Activated naive CD4-positive, alpha-beta T cell treated with anti-CD3 and anti-CD28 coated beads, Interleukin-2, amount 50 U/mL, for 24 hours (primary cell): ENCODE results near the gene SERPINA12.
"Not testable (repeated sequence)": the region's sequence is repeated elsewhere in the genome, so short reads cannot be mapped to it uniquely, and the experiment has no call there.

Experiments used
- H3K27ac Mint-ChIP-seq: one replicate; pipeline ENCODE4 v1.8.0; 2021; ENCODE audit warnings: mild to moderate bottlenecking, mixed read lengths
- H3K27me3 Mint-ChIP-seq: one replicate; pipeline ENCODE4 v1.8.0; 2021; ENCODE audit warnings: mixed read lengths
- H3K36me3 Mint-ChIP-seq: one replicate; pipeline ENCODE4 v1.8.0; 2021; ENCODE audit warnings: mixed read lengths
- H3K4me1 Mint-ChIP-seq: one replicate; pipeline ENCODE4 v1.8.0; 2021; ENCODE audit warnings: mixed read lengths
- H3K4me3 Mint-ChIP-seq: one replicate; pipeline ENCODE4 v1.8.0; 2021; ENCODE audit warnings: mild to moderate bottlenecking, mixed read lengths
- H3K9me3 Mint-ChIP-seq: one replicate; pipeline ENCODE4 v1.8.0; 2021; ENCODE audit warnings: mixed read lengths

Gene SERPINA12

DNA sequence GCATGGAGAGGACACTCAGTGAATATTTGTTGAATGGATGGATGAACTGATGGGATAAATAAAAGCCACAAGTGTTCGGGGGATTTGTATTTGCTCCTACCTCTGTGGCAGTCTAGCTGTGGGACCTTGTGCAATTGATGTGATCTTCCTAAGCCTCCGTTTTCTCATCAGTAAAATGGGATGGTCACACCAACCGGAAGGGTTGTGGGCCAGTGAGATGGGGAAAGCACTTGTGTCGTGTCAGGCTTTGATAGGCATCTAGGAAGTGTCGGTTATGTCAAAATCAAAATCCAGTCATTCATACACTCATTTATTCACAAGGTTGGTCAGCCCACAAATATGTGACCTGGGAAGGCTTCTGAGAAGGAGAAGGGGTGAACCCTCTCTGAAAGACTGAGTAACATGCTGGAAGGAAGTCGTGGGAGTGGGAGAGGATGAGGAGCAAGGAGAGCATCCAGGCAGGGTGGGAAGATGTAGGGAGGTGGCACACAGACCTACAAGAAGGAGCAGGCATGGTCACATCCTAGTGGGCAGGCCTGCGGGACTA, 25.5 kb downstream of the SERPINA12 start:
- Mint-ChIP-seq H3K4me3 (no peak overlapping the region), H3K9me3 (no peaks in the 10 kb centered on the region), H3K4me1 (no peaks in the 10 kb centered on the region), H3K27ac (no peak overlapping the region), H3K36me3 (no peaks in the 10 kb centered on the region), H3K27me3 (peaks cover 13% of the 10 kb centered on the region)

DNA sequence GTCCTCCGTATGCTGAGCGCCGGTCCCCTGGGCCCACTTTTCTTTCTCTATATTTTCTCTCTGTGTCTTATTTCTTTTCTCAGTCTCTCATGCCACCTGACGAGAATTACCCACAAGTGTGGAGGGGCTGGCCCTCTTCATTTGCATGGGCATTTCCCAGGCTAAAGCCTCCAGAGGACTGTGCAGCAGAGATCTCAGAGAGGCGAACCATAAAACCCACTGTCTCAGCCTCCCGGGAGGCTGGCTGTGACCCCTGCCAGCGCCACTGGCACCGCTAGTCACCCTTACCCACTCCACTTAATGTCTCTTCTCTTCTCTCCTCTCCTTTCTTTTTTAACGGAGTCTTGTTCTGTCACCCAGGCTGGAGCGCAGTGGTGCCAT, 26.2 kb downstream of the SERPINA12 start:
- Mint-ChIP-seq H3K9me3 (no peaks in the 10 kb centered on the region), H3K27ac (no peak overlapping the region), H3K36me3 (no peaks in the 10 kb centered on the region), H3K4me3 (no peak overlapping the region), H3K27me3 (peaks cover 11% of the 10 kb centered on the region), H3K4me1 (no peaks in the 10 kb centered on the region)

DNA sequence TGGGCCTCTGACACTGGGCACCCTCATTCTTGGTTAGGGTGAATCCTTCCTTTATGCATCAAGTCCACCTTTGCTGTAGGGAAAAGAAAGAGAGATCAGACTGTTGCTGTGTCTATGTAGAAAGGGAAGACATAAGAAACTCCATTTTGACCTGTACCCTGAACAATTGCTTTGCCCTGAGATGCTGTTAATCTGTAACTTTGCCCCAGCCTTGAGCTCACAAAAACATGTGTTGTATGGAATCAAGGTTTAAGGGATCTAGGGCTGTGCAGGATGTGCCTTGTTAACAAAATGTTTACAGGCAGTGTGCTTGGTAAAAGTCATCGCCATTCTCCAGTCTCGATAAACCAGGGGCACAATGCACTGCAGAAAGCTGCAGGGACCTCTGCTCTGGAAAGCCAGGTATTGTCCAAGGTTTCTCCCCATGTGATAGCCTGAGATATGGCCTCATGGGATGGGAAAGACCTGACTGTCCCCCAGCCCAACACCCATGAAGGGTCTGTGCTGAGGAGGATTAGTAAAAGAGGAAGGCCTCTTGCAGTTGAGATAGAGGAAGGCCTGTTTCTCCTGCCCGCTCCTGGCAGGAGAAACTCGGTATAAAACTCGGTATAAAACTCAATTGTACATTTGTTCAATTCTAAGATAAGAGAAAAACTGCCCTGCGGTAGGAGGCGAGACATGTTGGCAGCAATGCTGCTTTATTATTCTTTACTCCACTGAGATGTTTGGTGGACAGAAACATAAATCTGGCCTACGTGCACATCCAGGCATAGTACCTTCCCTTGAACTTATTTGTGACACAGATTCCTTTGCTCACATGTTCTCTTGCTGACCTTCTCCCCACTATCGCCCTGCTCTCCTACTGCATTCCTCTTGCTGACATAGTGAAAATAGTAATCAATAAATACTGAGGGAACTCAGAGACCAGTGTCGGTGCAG, 26.9 kb downstream of the SERPINA12 start:
- H3K9me3 Mint-ChIP-seq, H3K27me3 Mint-ChIP-seq, H3K4me1 Mint-ChIP-seq, H3K4me3 Mint-ChIP-seq, H3K27ac Mint-ChIP-seq, H3K36me3 Mint-ChIP-seq: not testable (repeated sequence)

DNA sequence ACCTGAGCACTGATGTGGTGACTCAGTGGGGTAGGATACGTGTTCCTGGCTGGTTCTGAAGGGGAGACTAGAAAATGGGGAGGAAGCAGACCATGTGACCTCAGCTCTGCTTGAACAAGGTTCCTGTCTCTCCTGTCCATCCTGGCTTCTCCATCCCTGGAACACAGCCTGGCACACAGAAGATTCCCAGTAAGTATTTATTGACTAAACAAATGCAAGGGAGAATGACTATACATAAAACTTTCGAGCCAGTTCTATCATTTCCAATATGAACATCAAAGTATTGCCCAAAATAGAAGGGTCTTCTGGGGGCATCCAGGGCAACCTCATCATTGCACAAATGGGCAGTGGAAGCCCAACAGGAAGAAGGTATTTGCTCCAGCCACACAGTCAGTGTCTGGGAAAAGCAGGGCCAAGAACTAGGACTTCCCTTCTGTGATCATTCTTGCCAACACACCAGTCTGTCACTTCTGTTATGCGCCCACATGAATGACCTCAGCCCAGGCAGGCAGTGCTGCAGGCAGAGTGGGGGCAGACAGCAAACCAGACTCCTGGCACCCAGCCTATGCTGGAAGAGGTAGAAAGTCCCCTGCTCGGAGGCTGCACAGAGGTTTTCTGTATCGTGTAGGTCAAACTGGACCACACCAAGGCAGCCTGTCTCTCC, 27.7 kb downstream of the SERPINA12 start:
- Mint-ChIP-seq H3K36me3 (no peaks in the 10 kb centered on the region), H3K27me3 (peaks cover 7% of the 10 kb centered on the region), H3K9me3 (no peaks in the 10 kb centered on the region), H3K27ac (no peak overlapping the region), H3K4me3 (no peak overlapping the region), H3K4me1 (no peaks in the 10 kb centered on the region)

DNA sequence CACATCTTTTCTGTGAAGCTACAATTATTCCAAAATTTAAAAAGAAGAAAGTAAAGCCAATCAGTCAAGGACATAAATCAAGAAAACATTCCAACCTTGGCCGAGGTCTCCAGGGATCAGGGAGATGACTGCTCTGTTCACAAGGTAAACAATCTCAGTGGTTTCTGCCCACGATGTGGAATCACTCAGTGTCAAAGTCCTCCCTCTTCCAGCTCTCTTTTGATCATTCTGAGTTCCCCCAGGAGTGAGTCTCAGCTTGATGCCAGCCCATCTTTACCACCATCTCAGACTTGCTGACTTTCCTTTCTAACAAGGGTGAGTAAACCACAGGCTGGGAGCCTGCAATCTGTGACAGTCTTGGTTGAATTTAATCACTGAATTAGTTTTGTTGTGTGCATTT, 28.5 kb downstream of the SERPINA12 start:
- no peak overlapping the region for H3K27ac Mint-ChIP-seq
- peaks cover 3% of the 10 kb centered on the region for H3K27me3 Mint-ChIP-seq

DNA sequence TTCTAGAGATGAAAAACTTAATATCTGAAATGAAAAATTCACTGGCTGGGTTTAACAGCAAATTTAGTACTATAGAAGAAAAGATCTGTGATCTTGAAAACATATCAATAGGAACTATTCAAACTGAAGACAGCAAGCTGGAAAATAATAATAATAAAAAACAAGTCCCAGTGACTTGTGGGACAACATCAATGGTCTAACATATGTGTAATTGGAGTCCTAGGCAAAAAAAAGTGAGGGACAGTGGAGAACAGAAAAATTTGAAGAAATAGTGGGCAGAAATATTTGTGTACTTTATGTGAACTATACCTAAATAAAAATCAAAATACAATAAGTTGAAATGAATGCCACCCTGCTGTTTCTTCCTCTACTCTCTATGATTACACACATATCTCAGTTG, 30.8 kb downstream of the SERPINA12 start:
- H3K4me3 Mint-ChIP-seq: no peak overlapping the region
- H3K27me3 Mint-ChIP-seq: no peaks in the 10 kb centered on the region
- no peaks in the 10 kb centered on the region for H3K9me3 Mint-ChIP-seq
- no peaks in the 10 kb centered on the region for H3K36me3 Mint-ChIP-seq
- H3K4me1 Mint-ChIP-seq: no peaks in the 10 kb centered on the region
- H3K27ac Mint-ChIP-seq: no peak overlapping the region

More for the DNA sequence above, 28.5 kb downstream of the SERPINA12 start:
- Mint-ChIP-seq H3K9me3 (no peaks in the 10 kb centered on the region), H3K36me3 (no peaks in the 10 kb centered on the region), H3K4me3 (no peak overlapping the region), H3K4me1 (no peaks in the 10 kb centered on the region)

DNA sequence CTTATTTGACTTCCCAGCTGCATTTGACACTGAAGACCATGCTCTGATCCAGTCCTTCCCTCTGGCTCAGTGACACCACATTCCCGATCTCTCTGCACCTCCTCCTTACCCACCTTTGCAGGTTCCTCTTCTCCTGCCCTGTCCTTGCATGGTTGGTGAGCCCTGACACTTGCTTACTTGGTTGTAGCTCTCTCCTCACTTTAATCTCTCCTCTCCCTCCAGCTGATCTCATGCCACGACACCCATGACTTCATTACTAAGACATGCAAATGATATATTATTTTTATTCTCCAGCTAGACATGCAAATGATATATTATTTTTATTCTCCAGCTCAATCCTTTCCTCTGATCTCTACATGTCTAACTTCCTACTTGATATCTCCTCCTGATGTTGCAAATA, 33.2 kb downstream of the SERPINA12 start, which contains the start of gene SERPINA9:
Gene SERPINA9, minus strand, starts transcription at position 175 of the 400 bp plus-strand sequence. CDS start 6,357 bp downstream, outside the sequence.
- H3K36me3 Mint-ChIP-seq: no peaks in the 10 kb centered on the region
- H3K27me3 Mint-ChIP-seq: peaks cover 7% of the 10 kb centered on the region
- H3K4me3 Mint-ChIP-seq: no peak within 1 kb of the TSS
- H3K9me3 Mint-ChIP-seq: no peaks in the 10 kb centered on the region
- no peaks in the 10 kb centered on the region for H3K4me1 Mint-ChIP-seq
- no peak within 1 kb of the TSS for H3K27ac Mint-ChIP-seq

DNA sequence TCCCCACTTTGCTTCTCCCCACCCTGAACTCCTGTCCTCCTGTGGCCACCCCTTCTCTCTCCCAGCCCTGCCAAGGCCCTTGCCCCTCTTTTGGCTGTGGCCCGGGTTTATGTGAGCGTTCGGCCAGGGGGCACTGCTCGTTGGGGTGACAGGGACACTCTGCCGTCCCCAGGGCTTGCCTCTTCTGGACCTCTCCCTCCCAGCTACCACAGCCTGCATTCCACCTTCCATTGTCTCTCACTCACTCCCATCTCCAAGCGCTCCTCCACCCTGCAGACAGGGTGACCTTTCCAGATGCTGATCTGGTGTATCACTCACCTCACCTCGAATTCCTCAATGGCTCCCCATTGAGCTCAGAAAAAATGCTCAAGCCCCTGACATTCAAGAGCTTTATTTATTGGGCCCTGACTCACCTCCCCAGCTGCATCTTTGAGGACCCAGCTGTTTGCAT, 34.7 kb downstream of the SERPINA12 start:
- Mint-ChIP-seq H3K9me3 (no peaks in the 10 kb centered on the region), H3K4me1 (no peaks in the 10 kb centered on the region), H3K27ac (no peak overlapping the region), H3K36me3 (no peaks in the 10 kb centered on the region), H3K4me3 (no peak overlapping the region), H3K27me3 (peaks cover 7% of the 10 kb centered on the region)

DNA sequence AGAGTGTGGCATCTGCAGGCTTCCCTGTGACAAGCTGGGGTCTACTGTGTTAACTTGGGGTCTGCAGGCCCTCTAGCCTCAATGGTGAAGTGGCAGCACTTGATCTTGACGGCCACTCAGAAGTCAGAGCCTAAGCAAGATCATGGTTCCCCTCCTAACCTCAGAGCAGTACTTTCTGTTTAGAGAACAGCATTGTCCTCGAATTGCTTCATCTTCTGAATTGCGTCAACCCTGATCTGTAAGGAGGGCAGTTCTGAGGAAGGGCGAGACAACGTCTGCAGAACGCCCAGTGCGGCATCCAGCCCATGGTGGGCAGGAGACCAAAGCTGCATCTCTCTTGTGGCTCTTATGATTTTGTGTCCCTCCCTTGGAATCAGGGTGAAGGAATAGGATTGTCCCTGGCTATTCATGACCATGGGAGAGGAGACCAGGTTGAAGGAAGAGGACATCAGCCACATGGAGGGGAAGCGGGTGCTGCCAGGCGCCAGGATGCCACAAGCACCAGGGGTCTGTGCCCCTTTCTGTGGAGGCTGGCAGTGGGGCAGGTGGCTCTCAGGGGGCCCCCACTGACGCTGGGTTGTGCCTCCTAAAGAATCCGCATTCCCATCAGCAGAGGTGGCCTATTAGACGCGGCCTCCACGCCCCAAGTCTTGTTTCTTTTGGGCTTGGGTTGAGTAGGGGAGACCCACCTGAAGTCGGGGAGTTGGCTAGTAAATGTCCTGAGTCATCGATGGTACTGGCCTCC, 35.4 kb downstream of the SERPINA12 start:
- Mint-ChIP-seq H3K36me3 (no peaks in the 10 kb centered on the region), H3K27ac (no peak overlapping the region), H3K9me3 (no peaks in the 10 kb centered on the region), H3K4me1 (no peaks in the 10 kb centered on the region), H3K27me3 (peaks cover 7% of the 10 kb centered on the region), H3K4me3 (no peak overlapping the region)

DNA sequence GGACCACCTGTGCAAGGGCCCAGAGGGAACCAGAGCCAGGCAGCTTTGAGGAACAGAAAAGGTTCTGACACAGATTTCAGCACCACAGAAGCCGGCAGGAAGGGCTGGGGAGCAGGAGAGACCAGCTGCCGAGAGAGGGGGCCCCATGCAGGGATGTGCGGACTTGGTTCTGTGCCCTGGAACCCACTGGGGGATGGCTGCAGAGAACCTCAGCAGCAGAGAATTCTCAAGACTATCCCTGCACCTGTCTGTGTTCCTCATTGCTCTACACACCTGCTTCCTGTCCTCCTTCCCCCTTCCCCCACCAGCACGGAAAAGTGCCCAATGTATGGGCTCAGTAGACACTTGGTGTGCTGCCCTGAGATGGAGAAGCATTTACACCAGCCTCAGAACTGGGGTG, 36.4 kb downstream of the SERPINA12 start:
- no peaks in the 10 kb centered on the region for H3K36me3 Mint-ChIP-seq
- H3K27ac Mint-ChIP-seq: no peak overlapping the region
- H3K27me3 Mint-ChIP-seq: peaks cover 7% of the 10 kb centered on the region
- no peak overlapping the region for H3K4me3 Mint-ChIP-seq
- H3K9me3 Mint-ChIP-seq: no peaks in the 10 kb centered on the region
- no peaks in the 10 kb centered on the region for H3K4me1 Mint-ChIP-seq

DNA sequence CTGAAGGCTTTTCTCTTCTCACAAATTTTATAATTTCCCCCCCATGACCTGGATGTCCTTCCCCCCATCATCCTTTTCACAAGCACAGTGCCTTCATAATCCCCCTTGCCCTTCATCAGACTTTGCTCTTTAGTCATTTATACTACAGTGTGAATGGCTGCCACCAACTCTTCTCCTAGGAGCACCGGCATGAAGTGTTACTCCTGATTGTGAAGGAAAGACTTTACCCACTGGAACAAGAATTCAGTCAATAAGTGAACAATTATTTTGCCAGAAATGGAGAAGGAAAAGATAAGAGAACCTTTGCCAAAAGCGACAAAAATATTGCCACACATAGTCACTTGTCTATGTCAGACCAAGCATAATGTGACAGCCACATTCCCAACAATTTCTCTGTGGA, 38.2 kb downstream of the SERPINA12 start:
- no peak overlapping the region for H3K27ac Mint-ChIP-seq
- H3K27me3 Mint-ChIP-seq: peaks cover 7% of the 10 kb centered on the region
- H3K9me3 Mint-ChIP-seq: peaks cover 5% of the 10 kb centered on the region
- H3K4me1 Mint-ChIP-seq: no peaks in the 10 kb centered on the region
- H3K36me3 Mint-ChIP-seq: no peaks in the 10 kb centered on the region
- no peak overlapping the region for H3K4me3 Mint-ChIP-seq

DNA sequence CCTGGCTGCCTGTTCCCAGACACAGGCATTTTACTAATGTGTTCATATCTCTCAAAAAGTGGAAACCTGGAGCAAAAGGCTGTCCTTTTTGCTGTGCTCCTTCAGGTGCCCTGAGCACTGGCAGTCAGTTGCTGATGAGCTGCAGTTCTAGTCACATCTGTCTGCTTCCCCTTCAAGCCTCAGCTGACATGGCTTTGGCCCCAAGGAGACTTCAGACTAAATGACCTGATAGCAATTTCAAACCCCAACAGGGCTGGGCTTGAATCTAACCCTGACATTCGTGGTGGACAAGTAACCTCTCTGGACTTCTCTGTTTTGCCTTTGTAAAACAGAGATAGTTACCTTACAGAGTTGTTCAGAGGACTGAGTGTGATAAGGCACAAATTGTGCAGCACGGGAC, 39.0 kb downstream of the SERPINA12 start:
- peaks cover 6% of the 10 kb centered on the region for H3K9me3 Mint-ChIP-seq
- H3K4me3 Mint-ChIP-seq: no peak overlapping the region
- H3K4me1 Mint-ChIP-seq: no peaks in the 10 kb centered on the region
- H3K27ac Mint-ChIP-seq: no peak overlapping the region
- H3K36me3 Mint-ChIP-seq: no peaks in the 10 kb centered on the region
- peaks cover 7% of the 10 kb centered on the region for H3K27me3 Mint-ChIP-seq

DNA sequence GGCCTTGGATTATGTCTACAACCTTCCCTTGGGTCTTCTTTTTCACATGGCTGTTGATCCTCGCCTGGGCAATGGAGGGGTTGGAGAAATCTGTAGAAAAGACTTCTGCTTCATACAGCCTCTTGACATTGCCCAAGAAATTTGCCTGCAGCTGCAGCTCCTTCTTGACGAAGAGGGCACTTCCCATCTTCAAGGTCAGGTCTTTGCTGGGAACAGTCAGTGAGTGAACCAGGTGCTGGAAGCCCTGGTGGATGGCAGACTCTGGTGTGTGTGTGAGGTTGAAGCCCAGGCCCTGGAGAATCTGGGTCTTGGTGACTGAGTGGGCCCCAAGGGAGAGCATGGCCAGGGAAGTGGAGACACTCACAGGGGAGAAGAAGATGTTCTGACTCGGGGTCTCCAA, 40.0 kb downstream of the SERPINA12 start:
- Mint-ChIP-seq H3K9me3 (peaks cover 6% of the 10 kb centered on the region), H3K27ac (no peak overlapping the region), H3K27me3 (peaks cover 7% of the 10 kb centered on the region), H3K4me1 (no peaks in the 10 kb centered on the region), H3K36me3 (no peaks in the 10 kb centered on the region), H3K4me3 (no peak overlapping the region)

DNA sequence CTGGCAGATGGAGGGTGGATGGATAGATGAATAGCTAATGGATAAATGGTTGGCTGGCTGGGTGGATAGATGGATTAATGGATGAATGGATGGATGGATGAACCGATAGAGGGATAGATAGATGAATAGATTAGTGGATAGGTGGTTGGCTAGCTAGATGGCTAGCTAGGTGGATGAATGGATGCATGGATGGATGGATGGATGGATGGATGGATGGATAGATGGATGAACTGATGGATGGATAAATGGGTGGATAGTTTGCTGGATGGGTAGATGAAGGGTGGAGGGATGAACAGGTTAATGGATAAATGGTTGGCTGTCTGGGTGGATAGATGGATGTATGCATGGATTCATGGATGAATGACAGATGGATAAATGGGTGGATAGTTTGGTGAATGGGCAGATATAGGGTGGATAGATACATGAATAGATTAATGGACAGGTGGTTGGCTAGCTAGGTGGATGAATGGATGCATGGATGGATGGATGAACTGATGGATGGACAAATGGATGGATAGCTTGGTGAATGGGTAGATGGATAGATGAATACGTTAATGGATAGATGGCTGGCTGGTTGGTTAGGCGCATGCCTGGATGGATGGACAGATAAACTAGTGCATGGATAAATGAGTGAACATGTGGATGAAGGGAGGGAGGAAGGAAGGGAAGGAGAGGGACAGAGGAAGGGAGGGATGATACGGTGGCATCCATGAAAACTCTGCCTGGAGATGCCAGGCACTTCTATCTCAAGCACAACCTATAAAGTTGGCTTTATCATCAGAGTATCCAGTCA, 41.3 kb downstream of the SERPINA12 start:
- no peaks in the 10 kb centered on the region for H3K36me3 Mint-ChIP-seq
- H3K4me3 Mint-ChIP-seq: no peak overlapping the region
- peaks cover 7% of the 10 kb centered on the region for H3K27me3 Mint-ChIP-seq
- no peaks in the 10 kb centered on the region for H3K4me1 Mint-ChIP-seq
- peaks cover 6% of the 10 kb centered on the region for H3K9me3 Mint-ChIP-seq
- H3K27ac Mint-ChIP-seq: no peak overlapping the region
